Measurements from ENCODE around the gene AGPAT1. TPM values are rescaled to one million over a fixed set of nuclear protein-coding genes. Genes with fewer than 3 reads are reported as not detected.

AGPAT1 gene
- total RNA-seq, 1 experiment from 2014 or later, result 58.9 TPM

- H3K27ac ChIP-seq, result no peak overlapping the region
- H3F3A ChIP-seq (ENCODE audit: insufficient read depth, low read depth), result peaks cover 21% of the 10 kb centered on the region
- no peaks in the 10 kb centered on the region for H4K20me1 ChIP-seq (ENCODE audit: insufficient read depth)
- no peaks in the 10 kb centered on the region for H3K9me2 ChIP-seq (ENCODE audit: insufficient read depth)
- H3K4me3 ChIP-seq, result no peak overlapping the region
- ChIA-PET CTCF (no interaction called here), POLR2A (ENCODE audit: unreplicated experiment) (no interaction called here)
- DNase-seq, result no peak
- H3K9me3 ChIP-seq (ENCODE audit: insufficient read depth, low read depth), result no peaks in the 10 kb centered on the region
- H3K4me2 ChIP-seq, result no peak overlapping the region
- no peak overlapping the region for H2AFZ ChIP-seq
- intact Hi-C loops (cut with micrococcal nuclease; ENCODE audit: unreplicated experiment), result loop anchor here (5.0 kb wide), 1 partner anchor 64 kb away; no protein-coding TSS in a partner anchor
- peaks cover 14% of the 10 kb centered on the region for H3K79me2 ChIP-seq (ENCODE audit: low read depth)
- H3K4me1 ChIP-seq (replicated peaks; ENCODE audit: insufficient read depth), result peaks cover 15% of the 10 kb centered on the region
- H3K27me3 ChIP-seq (ENCODE audit: insufficient read depth, low read depth), result no peaks in the 10 kb centered on the region
- no peaks in the 10 kb centered on the region for H3K36me3 ChIP-seq (ENCODE audit: low read depth)
- TF ChIP-seq EZH2 (IDR thresholded peaks at IDR 0.05; ENCODE audit: low read depth), result no peak
- no peak for TF ChIP-seq CTCF (conservative IDR thresholded peaks at IDR 0.05)
- no TSS peak for BruUV-seq (replicated peaks)
These were observed 42.1 kb downstream of the AGPAT1 start for GRCh38 chr6:32133786-32134185.

GRCh38 chr6:32132110-32132509 lies 43.8 kb downstream of the AGPAT1 start:
- TF ChIP-seq CTCF (conservative IDR thresholded peaks at IDR 0.05) (no peak), EZH2 (IDR thresholded peaks at IDR 0.05; ENCODE audit: low read depth) (no peak)
- Histone ChIP-seq H3F3A (ENCODE audit: insufficient read depth, low read depth) (peaks cover 21% of the 10 kb centered on the region), H3K36me3 (ENCODE audit: low read depth) (no peaks in the 10 kb centered on the region), H3K27ac (no peak overlapping the region), H3K4me2 (0 out of 2 replicates have a peak overlapping the region, but pooled peaks have one; percentile 13), H4K20me1 (ENCODE audit: insufficient read depth) (no peaks in the 10 kb centered on the region), H3K9me3 (ENCODE audit: insufficient read depth, low read depth) (no peaks in the 10 kb centered on the region), H3K4me3 (no peak overlapping the region), H3K27me3 (ENCODE audit: insufficient read depth, low read depth) (no peaks in the 10 kb centered on the region), H3K4me1 (replicated peaks; ENCODE audit: insufficient read depth) (peaks cover 22% of the 10 kb centered on the region), H2AFZ (no peak overlapping the region), H3K79me2 (ENCODE audit: low read depth) (peaks cover 27% of the 10 kb centered on the region), H3K9me2 (ENCODE audit: insufficient read depth) (no peaks in the 10 kb centered on the region)
- intact Hi-C loops (cut with micrococcal nuclease; ENCODE audit: unreplicated experiment), result loop anchor here (5.0 kb wide), 1 partner anchor 65 kb away; no protein-coding TSS in a partner anchor
- ChIA-PET POLR2A (ENCODE audit: unreplicated experiment) (no interaction called here), CTCF (no interaction called here)
- DNase-seq, result no peak
- BruUV-seq (replicated peaks), result no TSS peak

DNA sequence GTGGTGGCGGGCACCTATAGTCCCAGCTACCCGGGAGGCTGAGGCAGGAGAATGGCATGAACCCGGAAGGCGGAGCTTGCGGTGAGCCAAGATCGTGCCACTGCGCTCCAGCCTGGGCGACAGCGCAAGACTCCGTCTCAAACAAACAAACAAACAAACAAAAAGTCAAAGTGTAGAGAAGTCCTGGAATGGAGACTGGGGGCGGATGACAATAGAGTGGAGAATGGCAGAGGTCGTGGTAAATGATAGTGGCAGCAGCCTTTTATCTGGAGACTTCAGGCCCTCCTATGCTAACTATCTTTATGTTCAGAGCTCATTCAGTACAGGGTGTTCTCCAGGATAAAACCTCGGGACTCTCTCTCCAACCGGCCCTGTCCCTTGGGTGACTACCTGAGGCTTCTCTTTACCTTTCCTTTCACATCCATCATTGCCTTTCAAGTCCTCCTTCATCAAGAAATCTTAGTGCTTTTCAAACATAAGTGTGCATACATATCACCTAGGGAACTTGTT lies 44.4 kb downstream of the AGPAT1 start:
- H3K27me3 ChIP-seq (ENCODE audit: insufficient read depth, low read depth), result no peaks in the 10 kb centered on the region
- no peak overlapping the region for H3K4me2 ChIP-seq
- intact Hi-C loops (cut with micrococcal nuclease; ENCODE audit: unreplicated experiment), result loop anchor here (5.0 kb wide), 1 partner anchor 66 kb away; no protein-coding TSS in a partner anchor
- 0 out of 2 replicates have a peak, but pooled peaks cover 2% of the 10 kb centered on the region for H3K36me3 ChIP-seq (ENCODE audit: low read depth)
- H3K9me2 ChIP-seq (ENCODE audit: insufficient read depth), result no peaks in the 10 kb centered on the region
- peaks cover 29% of the 10 kb centered on the region for H3K4me1 ChIP-seq (replicated peaks; ENCODE audit: insufficient read depth)
- peaks cover 33% of the 10 kb centered on the region for H3K79me2 ChIP-seq (ENCODE audit: low read depth)
- no peaks in the 10 kb centered on the region for H3K9me3 ChIP-seq (ENCODE audit: insufficient read depth, low read depth)
- DNase-seq, result no peak
- ChIA-PET POLR2A (ENCODE audit: unreplicated experiment) (no interaction called here), CTCF (no interaction called here)
- no peak overlapping the region for H2AFZ ChIP-seq
- H3K27ac ChIP-seq, result no peak overlapping the region
- H3K4me3 ChIP-seq, result no peak overlapping the region
- no TSS peak for BruUV-seq (replicated peaks)
- peaks cover 21% of the 10 kb centered on the region for H3F3A ChIP-seq (ENCODE audit: insufficient read depth, low read depth)
- TF ChIP-seq EZH2 (IDR thresholded peaks at IDR 0.05; ENCODE audit: low read depth) (no peak), CTCF (conservative IDR thresholded peaks at IDR 0.05) (no peak)
- no peaks in the 10 kb centered on the region for H4K20me1 ChIP-seq (ENCODE audit: insufficient read depth)
